Thoracic aorta (tissue), 2 donors: ENCODE results near the gene WRAP53. TPM values are rescaled to one million over a fixed set of nuclear protein-coding genes. Genes with fewer than 3 reads are reported as not detected.
A peak's percentile ranks its signal among the peaks of the same experiment; 100 is the strongest.

ENCODE experiments used
- ATAC-seq: fragments of 150-250 bp; one replicate; pipeline ENCODE4 v1.8.0; 2017; ENCODE audit warnings: low read depth; ENCODE audit not compliant: insufficient number of reproducible peaks, low FRiP score
- DNase-seq: peaks from one replicate; pipeline ENCODE4 v3.0.0-alpha.2; 2020; ENCODE audit warnings: low spot score
- H3K27ac ChIP-seq, 2 donors: fragments of 200-600 bp; sonication (generic); 1 replicate in 1 of 2; 2 replicates in 1 of 2; pipeline ENCODE4 v1.5.1; 2016; ENCODE audit warnings: mild to moderate bottlenecking in 2 of 2, moderate library complexity in 2 of 2
- H3K27me3 ChIP-seq: fragments of 200-600 bp; sonication (generic); replicated peaks from 2 replicates; pipeline ENCODE4 v1.6.0; 2016; ENCODE audit warnings: mild to moderate bottlenecking; ENCODE audit not compliant: insufficient read depth
- H3K36me3 ChIP-seq: fragments of 200-600 bp; sonication (generic); one replicate; pipeline ENCODE4 v1.5.1; 2016
- H3K4me1 ChIP-seq, 2 donors: fragments of 200-600 bp; sonication (generic); 1 replicate in 1 of 2; 2 replicates in 1 of 2; pipeline versions ENCODE4 v1.5.1 to v1.6.0; 2016; ENCODE audit warnings: low read depth in 2 of 2, mild to moderate bottlenecking in 1 of 2; ENCODE audit not compliant: control insufficient read depth in 1 of 2
- H3K4me3 ChIP-seq: fragments of 200-600 bp; sonication (generic); 2 replicates; pipeline ENCODE4 v1.5.1; 2016; ENCODE audit warnings: mild to moderate bottlenecking
- H3K9me3 ChIP-seq: fragments of 200-600 bp; sonication (generic); 2 replicates; pipeline ENCODE4 v1.5.1; 2016
- total RNA-seq, 2 donors: library from RNA; depleted of rRNA; stranded (reverse); fragments of >200 nt; gene quantifications; one replicate each; pipeline versions ENCODE4 v1.1.0 to v1.2.3, GENCODE V29; 2016
- TF ChIP-seq, protein P1 (sequence below): fragments of 200-600 bp; sonication (generic); IDR thresholded peaks from one replicate; pipeline ENCODE4 v1.5.1; 2019; ENCODE audit warnings: antibody characterized with exemption

The WRAP53 gene
- total RNA-seq, 2 donors from 2014 or later: 2.9 to 3.4 TPM

DNA sequence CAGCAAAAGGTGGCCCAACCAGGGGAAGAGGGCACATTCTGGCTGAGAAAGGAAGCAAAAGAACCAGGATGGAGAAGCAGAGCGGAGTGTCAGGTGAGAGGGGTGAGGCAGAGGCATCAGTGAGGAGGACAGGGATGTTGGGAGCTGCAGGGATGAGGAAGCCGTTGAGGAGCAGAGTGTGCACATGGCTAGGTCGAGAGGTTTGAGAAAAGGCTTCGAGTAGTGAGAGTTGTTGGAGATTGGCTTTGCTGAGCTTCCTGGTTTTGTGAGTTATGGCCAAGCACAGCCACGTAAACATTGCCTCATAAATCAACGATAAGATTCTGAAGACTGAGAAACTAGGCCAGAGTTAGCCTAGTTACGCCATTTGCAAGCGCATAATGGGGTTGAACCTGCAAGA is 56.1 kb downstream of the WRAP53 start:
- ATAC-seq: no peak
- Histone ChIP-seq H3K4me3 (no peak overlapping the region), H3K9me3 (no peaks in the 10 kb centered on the region), H3K4me1 (no peaks in the 10 kb centered on the region), H3K27me3 (no peaks in the 10 kb centered on the region), H3K36me3 (no peaks in the 10 kb centered on the region), H3K27ac (no peak overlapping the region)
- DNase-seq: no peak
- TF ChIP-seq, protein P1, sequence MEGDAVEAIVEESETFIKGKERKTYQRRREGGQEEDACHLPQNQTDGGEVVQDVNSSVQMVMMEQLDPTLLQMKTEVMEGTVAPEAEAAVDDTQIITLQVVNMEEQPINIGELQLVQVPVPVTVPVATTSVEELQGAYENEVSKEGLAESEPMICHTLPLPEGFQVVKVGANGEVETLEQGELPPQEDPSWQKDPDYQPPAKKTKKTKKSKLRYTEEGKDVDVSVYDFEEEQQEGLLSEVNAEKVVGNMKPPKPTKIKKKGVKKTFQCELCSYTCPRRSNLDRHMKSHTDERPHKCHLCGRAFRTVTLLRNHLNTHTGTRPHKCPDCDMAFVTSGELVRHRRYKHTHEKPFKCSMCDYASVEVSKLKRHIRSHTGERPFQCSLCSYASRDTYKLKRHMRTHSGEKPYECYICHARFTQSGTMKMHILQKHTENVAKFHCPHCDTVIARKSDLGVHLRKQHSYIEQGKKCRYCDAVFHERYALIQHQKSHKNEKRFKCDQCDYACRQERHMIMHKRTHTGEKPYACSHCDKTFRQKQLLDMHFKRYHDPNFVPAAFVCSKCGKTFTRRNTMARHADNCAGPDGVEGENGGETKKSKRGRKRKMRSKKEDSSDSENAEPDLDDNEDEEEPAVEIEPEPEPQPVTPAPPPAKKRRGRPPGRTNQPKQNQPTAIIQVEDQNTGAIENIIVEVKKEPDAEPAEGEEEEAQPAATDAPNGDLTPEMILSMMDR: no peak

DNA sequence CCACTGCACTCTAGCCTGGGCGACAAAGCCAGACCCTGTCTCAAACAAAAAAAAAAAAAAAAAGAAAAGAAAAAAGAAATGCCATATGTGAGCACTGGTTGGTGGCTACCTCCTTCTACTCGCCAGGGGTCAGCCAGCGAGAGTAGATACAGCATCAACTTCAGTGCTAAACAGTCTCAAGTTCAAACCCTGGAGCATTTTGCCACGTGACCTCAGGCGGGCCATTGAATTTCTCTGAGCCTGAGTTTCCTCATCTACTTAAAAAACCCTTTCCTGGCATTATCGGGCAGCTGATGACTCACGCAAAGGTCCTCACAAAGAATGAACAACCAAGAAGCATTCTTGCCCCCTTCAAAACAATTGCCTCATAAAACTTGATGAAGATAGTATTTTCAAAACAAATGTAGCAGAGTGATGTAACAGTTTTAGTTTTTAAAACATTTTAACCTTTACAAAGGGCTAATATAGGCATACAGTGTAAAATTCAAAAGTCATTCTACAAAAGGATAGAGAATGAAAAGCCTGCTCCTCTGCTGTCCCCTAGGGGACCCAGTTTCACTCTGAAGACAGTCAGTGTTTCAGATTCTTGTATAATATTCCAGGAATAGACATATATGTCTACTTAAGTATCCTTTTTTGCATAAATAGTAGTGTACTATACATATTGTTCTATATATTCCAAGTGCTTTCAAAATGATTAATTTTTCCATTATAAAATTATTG is 57.6 kb downstream of the WRAP53 start:
- Histone ChIP-seq H3K27ac (no peak overlapping the region), H3K27me3 (no peaks in the 10 kb centered on the region), H3K4me1 (peaks cover 0 to 4% of the 10 kb centered on the region in 2 donors), H3K9me3 (no peaks in the 10 kb centered on the region), H3K36me3 (no peaks in the 10 kb centered on the region), H3K4me3 (no peak overlapping the region)
- TF ChIP-seq, protein P1: no peak
- ATAC-seq: peak; percentile 71
- no peak for DNase-seq

DNA sequence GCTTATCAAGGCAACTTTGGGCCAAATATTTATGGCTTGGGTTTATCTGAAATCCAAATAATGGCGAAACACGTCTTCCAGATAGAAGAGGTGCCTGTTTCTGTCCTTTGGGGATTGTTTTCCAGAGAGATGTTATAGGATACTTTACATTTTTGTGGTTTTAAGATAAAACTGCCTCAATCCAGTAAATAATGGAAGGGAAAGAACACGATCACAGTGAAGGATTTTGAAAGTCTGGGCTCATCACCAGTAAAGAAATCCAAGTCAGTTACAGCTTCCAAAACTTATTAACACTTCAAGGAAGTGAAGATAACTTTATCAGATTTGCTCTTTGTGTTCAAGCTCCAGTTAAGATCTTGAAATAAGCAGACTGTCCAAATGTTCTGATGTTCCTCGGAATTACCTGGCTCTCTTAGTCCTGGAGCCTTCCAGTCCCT is 59.4 kb downstream of the WRAP53 start:
- DNase-seq (no peak), ATAC-seq (no peak)
- no peak overlapping the region for H3K4me3 ChIP-seq
- TF ChIP-seq, protein P1: no peak
- peaks cover 0 to 4% of the 10 kb centered on the region in 2 donors for H3K4me1 ChIP-seq
- no peak overlapping the region for H3K27ac ChIP-seq
- H3K27me3 ChIP-seq: no peaks in the 10 kb centered on the region
- H3K9me3 ChIP-seq: no peaks in the 10 kb centered on the region
- no peaks in the 10 kb centered on the region for H3K36me3 ChIP-seq

DNA sequence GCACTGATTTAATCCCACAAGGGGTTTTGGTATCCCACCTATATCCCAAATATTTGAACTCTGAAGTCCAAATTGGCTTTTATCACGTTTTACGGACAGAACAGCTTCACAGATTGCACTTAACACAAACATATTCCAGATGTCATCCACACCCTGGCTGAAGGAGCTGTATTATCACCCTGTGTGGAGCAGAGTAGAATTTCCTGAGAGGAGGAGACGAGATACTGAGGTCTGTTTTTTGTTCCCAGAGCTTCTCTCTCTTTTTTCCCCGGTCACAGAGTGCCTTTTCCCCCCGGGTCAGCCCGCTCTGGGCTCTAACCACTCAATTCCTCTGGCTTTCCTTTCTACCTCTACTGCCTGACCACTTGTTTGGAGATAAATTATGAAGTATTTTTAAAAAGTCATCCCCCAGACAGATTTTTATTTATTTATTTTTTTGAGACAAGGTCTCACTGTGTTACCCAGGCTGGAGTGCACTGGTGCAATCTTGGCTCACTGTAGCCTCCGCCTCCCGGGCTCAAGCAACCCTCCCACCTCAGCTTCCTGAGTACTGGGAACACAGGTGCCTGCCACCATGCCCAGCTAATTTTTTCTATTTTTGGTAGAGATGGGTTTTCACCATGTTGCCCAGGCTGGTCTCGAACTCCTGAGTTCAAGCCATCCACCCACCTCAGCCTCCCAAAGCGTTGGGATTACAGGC is 59.9 kb downstream of the WRAP53 start:
- Histone ChIP-seq H3K27me3 (no peaks in the 10 kb centered on the region), H3K36me3 (no peaks in the 10 kb centered on the region), H3K27ac (no peak overlapping the region), H3K9me3 (no peaks in the 10 kb centered on the region), H3K4me3 (no peak overlapping the region), H3K4me1 (peaks cover 0 to 4% of the 10 kb centered on the region in 2 donors)
- ATAC-seq (no peak), DNase-seq (no peak)
- TF ChIP-seq, protein P1: no peak

DNA sequence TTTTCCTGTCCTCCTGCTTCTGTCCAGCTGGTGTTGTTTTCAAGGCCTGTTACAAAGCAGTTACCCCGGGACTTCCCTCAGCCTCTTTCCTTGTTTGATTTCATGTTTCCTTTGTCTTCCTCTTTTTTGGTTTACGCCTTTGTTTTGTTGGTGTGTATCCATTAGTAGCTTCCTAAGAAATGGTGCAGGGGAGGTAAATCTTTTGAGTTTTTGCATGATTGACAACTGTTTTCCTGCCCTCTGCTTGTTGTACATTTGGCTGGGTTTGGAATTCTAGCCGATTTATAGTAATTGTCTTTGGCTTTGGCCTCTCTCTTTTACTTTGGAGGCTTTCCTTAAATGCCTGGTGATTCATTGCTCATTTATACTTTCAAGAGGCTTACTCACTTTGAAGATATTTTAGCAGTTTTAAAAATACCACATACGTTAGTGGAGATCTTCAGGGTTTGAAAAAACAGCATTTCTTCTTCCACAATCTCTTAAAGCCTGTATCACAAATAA is 62.1 kb downstream of the WRAP53 start:
- ATAC-seq: no peak
- no peak for DNase-seq
- Histone ChIP-seq H3K4me3 (no peak overlapping the region), H3K27me3 (no peaks in the 10 kb centered on the region), H3K27ac (no peak overlapping the region), H3K36me3 (no peaks in the 10 kb centered on the region), H3K4me1 (peaks cover 0 to 4% of the 10 kb centered on the region in 2 donors), H3K9me3 (no peaks in the 10 kb centered on the region)
- TF ChIP-seq, protein P1: no peak
